ENCODE data around the gene IL17RC.

Gene IL17RC

GRCh38 chr3:9881441-9881840, 35.5 kb upstream of the IL17RC start:
- Histone ChIP-seq H3K79me2 (ENCODE audit: insufficient read depth, low read length) (no peaks in the 10 kb centered on the region), H4K20me1 (ENCODE audit: insufficient read depth, low read length) (no peaks in the 10 kb centered on the region), H3K9me3 (ENCODE audit: low read length) (no peaks in the 10 kb centered on the region), H3F3A (ENCODE audit: insufficient read depth, low read length) (no peaks in the 10 kb centered on the region), H3K9me2 (ENCODE audit: low read depth, low read length) (no peaks in the 10 kb centered on the region), H3K27ac (ENCODE audit: low read depth, low read length, poor library complexity, severe bottlenecking) (no peak overlapping the region), H3K36me3 (ENCODE audit: insufficient read depth, low read length) (no peaks in the 10 kb centered on the region), H3K4me3 (ENCODE audit: low read depth, low read length, poor library complexity, severe bottlenecking) (no peak overlapping the region), H3K9ac (ENCODE audit: low read length) (no peak overlapping the region), H3K4me1 (ENCODE audit: insufficient read depth, low read length, severe bottlenecking) (no peaks in the 10 kb centered on the region), H3K4me2 (ENCODE audit: low read length) (no peak overlapping the region), H3K27me3 (ENCODE audit: insufficient read depth, low read length) (peaks cover 4% of the 10 kb centered on the region; the same call in 1 of the 2 replicates), H2AFZ (ENCODE audit: low read length) (no peak overlapping the region)
- TF ChIP-seq, protein P1, sequence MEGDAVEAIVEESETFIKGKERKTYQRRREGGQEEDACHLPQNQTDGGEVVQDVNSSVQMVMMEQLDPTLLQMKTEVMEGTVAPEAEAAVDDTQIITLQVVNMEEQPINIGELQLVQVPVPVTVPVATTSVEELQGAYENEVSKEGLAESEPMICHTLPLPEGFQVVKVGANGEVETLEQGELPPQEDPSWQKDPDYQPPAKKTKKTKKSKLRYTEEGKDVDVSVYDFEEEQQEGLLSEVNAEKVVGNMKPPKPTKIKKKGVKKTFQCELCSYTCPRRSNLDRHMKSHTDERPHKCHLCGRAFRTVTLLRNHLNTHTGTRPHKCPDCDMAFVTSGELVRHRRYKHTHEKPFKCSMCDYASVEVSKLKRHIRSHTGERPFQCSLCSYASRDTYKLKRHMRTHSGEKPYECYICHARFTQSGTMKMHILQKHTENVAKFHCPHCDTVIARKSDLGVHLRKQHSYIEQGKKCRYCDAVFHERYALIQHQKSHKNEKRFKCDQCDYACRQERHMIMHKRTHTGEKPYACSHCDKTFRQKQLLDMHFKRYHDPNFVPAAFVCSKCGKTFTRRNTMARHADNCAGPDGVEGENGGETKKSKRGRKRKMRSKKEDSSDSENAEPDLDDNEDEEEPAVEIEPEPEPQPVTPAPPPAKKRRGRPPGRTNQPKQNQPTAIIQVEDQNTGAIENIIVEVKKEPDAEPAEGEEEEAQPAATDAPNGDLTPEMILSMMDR (IDR thresholded peaks at IDR 0.05; ENCODE audit: low read length) = no peak
- no peak for TF ChIP-seq EZH2 (IDR thresholded peaks at IDR 0.05; ENCODE audit: borderline replicate concordance, low read length)

GRCh38 chr3:9883706-9884554, 33.0 kb upstream of the IL17RC start:
- peaks cover 4% of the 10 kb centered on the region; the same call in 1 of the 2 replicates for H3K27me3 ChIP-seq (ENCODE audit: insufficient read depth, low read length)
- no peaks in the 10 kb centered on the region for H3K9me3 ChIP-seq (ENCODE audit: low read length)
- no peaks in the 10 kb centered on the region for H3K79me2 ChIP-seq (ENCODE audit: insufficient read depth, low read length)
- H2AFZ ChIP-seq (ENCODE audit: low read length) = no peak overlapping the region
- H3F3A ChIP-seq (ENCODE audit: insufficient read depth, low read length) = no peaks in the 10 kb centered on the region
- H3K27ac ChIP-seq (ENCODE audit: low read depth, low read length, poor library complexity, severe bottlenecking) = no peak overlapping the region
- H3K9ac ChIP-seq (ENCODE audit: low read length) = no peak overlapping the region
- no peak overlapping the region for H3K4me3 ChIP-seq (ENCODE audit: low read depth, low read length, poor library complexity, severe bottlenecking)
- no peak for TF ChIP-seq EZH2 (IDR thresholded peaks at IDR 0.05; ENCODE audit: borderline replicate concordance, low read length)
- TF ChIP-seq, protein P1 (IDR thresholded peaks at IDR 0.05; ENCODE audit: low read length) = no peak
- H3K4me2 ChIP-seq (ENCODE audit: low read length) = no peak overlapping the region
- H3K9me2 ChIP-seq (ENCODE audit: low read depth, low read length) = no peaks in the 10 kb centered on the region
- no peaks in the 10 kb centered on the region for H3K36me3 ChIP-seq (ENCODE audit: insufficient read depth, low read length)
- no peaks in the 10 kb centered on the region for H3K4me1 ChIP-seq (ENCODE audit: insufficient read depth, low read length, severe bottlenecking)
- H4K20me1 ChIP-seq (ENCODE audit: insufficient read depth, low read length) = no peaks in the 10 kb centered on the region

GRCh38 chr3:9884555-9885165, 32.2 kb upstream of the IL17RC start:
- H3K36me3 ChIP-seq (ENCODE audit: insufficient read depth, low read length) = no peaks in the 10 kb centered on the region
- H3K27ac ChIP-seq (ENCODE audit: low read depth, low read length, poor library complexity, severe bottlenecking) = no peak overlapping the region
- no peak overlapping the region for H2AFZ ChIP-seq (ENCODE audit: low read length)
- H3K9me2 ChIP-seq (ENCODE audit: low read depth, low read length) = no peaks in the 10 kb centered on the region
- no peaks in the 10 kb centered on the region for H4K20me1 ChIP-seq (ENCODE audit: insufficient read depth, low read length)
- H3K27me3 ChIP-seq (ENCODE audit: insufficient read depth, low read length) = peaks cover 4% of the 10 kb centered on the region; the same call in 1 of the 2 replicates
- no peak overlapping the region for H3K9ac ChIP-seq (ENCODE audit: low read length)
- no peak overlapping the region for H3K4me2 ChIP-seq (ENCODE audit: low read length)
- no peaks in the 10 kb centered on the region for H3K9me3 ChIP-seq (ENCODE audit: low read length)
- H3K4me1 ChIP-seq (ENCODE audit: insufficient read depth, low read length, severe bottlenecking) = no peaks in the 10 kb centered on the region
- no peak overlapping the region for H3K4me3 ChIP-seq (ENCODE audit: low read depth, low read length, poor library complexity, severe bottlenecking)
- no peak for TF ChIP-seq EZH2 (IDR thresholded peaks at IDR 0.05; ENCODE audit: borderline replicate concordance, low read length)
- TF ChIP-seq, protein P1 (IDR thresholded peaks at IDR 0.05; ENCODE audit: low read length) = no peak
- H3K79me2 ChIP-seq (ENCODE audit: insufficient read depth, low read length) = no peaks in the 10 kb centered on the region
- H3F3A ChIP-seq (ENCODE audit: insufficient read depth, low read length) = no peaks in the 10 kb centered on the region
